Omental fat pad (tissue), 4 donors: ENCODE measurements around the gene CGB5. TPM values are rescaled to one million over a fixed set of nuclear protein-coding genes. Genes with fewer than 3 reads are reported as not detected.

ENCODE experiments used
- ATAC-seq: fragments of 150-250 bp; one replicate; pipeline ENCODE4 v1.9.1; 2016; ENCODE audit warnings: mild to moderate bottlenecking, moderate library complexity; ENCODE audit not compliant: low FRiP score
- DNase-seq: peaks from one replicate; pipeline ENCODE4 v3.0.0-alpha.2; 2019; ENCODE audit warnings: low spot score
- CTCF ChIP-seq, 3 donors: fragments of 450-650 bp; IDR thresholded peaks; one replicate each; pipeline ENCODE4 v1.5.1; 2016 to 2017; ENCODE audit warnings: antibody characterized with exemption in 3 of 3, mild to moderate bottlenecking in 3 of 3, moderate library complexity in 2 of 3
- total RNA-seq, 4 donors: library from RNA; depleted of rRNA; stranded (reverse); fragments of >200 nt; gene quantifications; one replicate each; pipeline ENCODE4 v1.1.0, GENCODE V29; 2016

The CGB5 gene
- total RNA-seq, 4 donors from 2014 or later = not detected

GRCh38 chr19:49009828-49010227, 33.8 kb upstream of the CGB5 start:
- no peak for TF ChIP-seq CTCF (IDR thresholded peaks at IDR 0.05)
- ATAC-seq = no peak
- DNase-seq = no peak

- no peak for DNase-seq
- TF ChIP-seq CTCF (IDR thresholded peaks at IDR 0.05) = no peak
- ATAC-seq = no peak
These were observed 33.2 kb upstream of the CGB5 start for GRCh38 chr19:49010453-49010852.

GRCh38 chr19:49011194-49011593, 32.5 kb upstream of the CGB5 start:
- TF ChIP-seq CTCF (IDR thresholded peaks at IDR 0.05) = no peak
- DNase-seq (no peak), ATAC-seq (no peak)

GRCh38 chr19:49014123-49014869, 29.4 kb upstream of the CGB5 start:
- ATAC-seq (no peak), DNase-seq (no peak)
- TF ChIP-seq CTCF (IDR thresholded peaks at IDR 0.05) = no peak

- DNase-seq = no peak
- TF ChIP-seq CTCF (IDR thresholded peaks at IDR 0.05) = no peak
- no peak for ATAC-seq
These were observed 28.8 kb upstream of the CGB5 start for GRCh38 chr19:49014870-49015255.

GRCh38 chr19:49016067-49016839, 27.4 kb upstream of the CGB5 start:
- no peak for DNase-seq
- no peak for TF ChIP-seq CTCF (IDR thresholded peaks at IDR 0.05)
- ATAC-seq = no peak
